ENCODE data around the gene CTR9. TPM values are rescaled to one million over a fixed set of nuclear protein-coding genes. Genes with fewer than 3 reads are reported as not detected.
A peak's percentile ranks its signal among the peaks of the same experiment; 100 is the strongest.

The CTR9 gene
- total and polyA plus RNA-seq, 9 of the 15 experiments (the other 6 are each of a cell fraction or from before 2014, with no cell fraction given) = 25.4 to 79.3 (median 47.3) TPM

GRCh38 chr11:10750838-10751580, at the start of gene CTR9 (continued):
- peak; percentile 89 for TF ChIP-seq MGA (IDR thresholded peaks at IDR 0.05)
- no peak for TF ChIP-seq RBM15 (IDR thresholded peaks at IDR 0.05; ENCODE audit: insufficient read depth, low read length)
- TF ChIP-seq ZNF280A (IDR thresholded peaks at IDR 0.05; ENCODE audit: low read depth, partially characterized antibody) = no peak
- peak; percentile 85 for TF ChIP-seq PHF20 (IDR thresholded peaks at IDR 0.05; ENCODE audit: partially characterized antibody)
